ENCODE results near the gene SECISBP2L. TPM values are rescaled to one million over a fixed set of nuclear protein-coding genes. Genes with fewer than 3 reads are reported as not detected.

Gene SECISBP2L
- total RNA-seq, 3 donors from 2014 or later, result 49.2 to 70.6 (median 62.3) TPM

GRCh38 chr15:48984021-48984710, 62.1 kb downstream of the SECISBP2L start:
- DNase-seq (ENCODE audit: low spot score in 2 of 2), result no peak
- Histone ChIP-seq H3K36me3 (no peaks in the 10 kb centered on the region), H3K4me3 (no peak overlapping the region), H3K27ac (peak overlapping the region; percentile 65 to 70), H3K27me3 (no peaks in the 10 kb centered on the region), H3K9me3 (no peaks in the 10 kb centered on the region), H3K4me1 (peaks cover 0 to 8% of the 10 kb centered on the region in 2 donors)
- TF ChIP-seq POLR2AphosphoS5 (IDR thresholded peaks at IDR 0.05), result no peak
- TF ChIP-seq POLR2A (IDR thresholded peaks at IDR 0.05), result no peak
- TF ChIP-seq, protein P1, sequence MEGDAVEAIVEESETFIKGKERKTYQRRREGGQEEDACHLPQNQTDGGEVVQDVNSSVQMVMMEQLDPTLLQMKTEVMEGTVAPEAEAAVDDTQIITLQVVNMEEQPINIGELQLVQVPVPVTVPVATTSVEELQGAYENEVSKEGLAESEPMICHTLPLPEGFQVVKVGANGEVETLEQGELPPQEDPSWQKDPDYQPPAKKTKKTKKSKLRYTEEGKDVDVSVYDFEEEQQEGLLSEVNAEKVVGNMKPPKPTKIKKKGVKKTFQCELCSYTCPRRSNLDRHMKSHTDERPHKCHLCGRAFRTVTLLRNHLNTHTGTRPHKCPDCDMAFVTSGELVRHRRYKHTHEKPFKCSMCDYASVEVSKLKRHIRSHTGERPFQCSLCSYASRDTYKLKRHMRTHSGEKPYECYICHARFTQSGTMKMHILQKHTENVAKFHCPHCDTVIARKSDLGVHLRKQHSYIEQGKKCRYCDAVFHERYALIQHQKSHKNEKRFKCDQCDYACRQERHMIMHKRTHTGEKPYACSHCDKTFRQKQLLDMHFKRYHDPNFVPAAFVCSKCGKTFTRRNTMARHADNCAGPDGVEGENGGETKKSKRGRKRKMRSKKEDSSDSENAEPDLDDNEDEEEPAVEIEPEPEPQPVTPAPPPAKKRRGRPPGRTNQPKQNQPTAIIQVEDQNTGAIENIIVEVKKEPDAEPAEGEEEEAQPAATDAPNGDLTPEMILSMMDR (IDR thresholded peaks at IDR 0.05), result no peak
- intact Hi-C loops (cut with DNase I; ENCODE audit: low total_unique reads), result no loop called here

GRCh38 chr15:48983300-48983699, 62.9 kb downstream of the SECISBP2L start:
- intact Hi-C loops (cut with DNase I; ENCODE audit: low total_unique reads), result no loop called here
- Histone ChIP-seq H3K4me1 (peaks cover 0 to 8% of the 10 kb centered on the region in 2 donors), H3K27ac (peak overlapping the region; percentile 65 to 70), H3K9me3 (no peaks in the 10 kb centered on the region), H3K4me3 (no peak overlapping the region), H3K27me3 (no peaks in the 10 kb centered on the region), H3K36me3 (no peaks in the 10 kb centered on the region)
- no peak for DNase-seq (ENCODE audit: low spot score in 2 of 2)
- TF ChIP-seq, protein P1 (IDR thresholded peaks at IDR 0.05), result no peak
- TF ChIP-seq POLR2AphosphoS5 (IDR thresholded peaks at IDR 0.05), result no peak
- TF ChIP-seq POLR2A (IDR thresholded peaks at IDR 0.05), result no peak

DNA sequence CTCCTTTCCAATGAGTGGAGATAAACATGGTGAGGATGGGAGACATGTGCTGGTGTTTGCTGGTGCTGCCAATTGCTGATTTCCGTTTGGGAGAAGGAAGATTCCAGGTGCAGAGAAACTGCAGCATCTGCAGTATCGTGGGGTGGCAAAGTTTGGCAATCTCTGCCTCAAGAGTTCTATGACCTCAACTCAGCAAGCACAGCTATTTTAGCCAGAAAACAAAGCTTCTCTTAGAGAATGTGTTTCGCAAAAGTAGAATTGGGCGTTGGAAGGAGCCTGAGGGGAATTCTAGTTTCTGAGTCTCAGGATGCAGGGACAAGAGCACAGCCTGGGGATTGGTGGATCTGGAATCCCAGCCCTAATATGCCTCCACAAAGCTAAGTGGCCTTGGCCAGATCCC, 64.3 kb downstream of the SECISBP2L start:
- Histone ChIP-seq H3K36me3 (no peaks in the 10 kb centered on the region), H3K9me3 (no peaks in the 10 kb centered on the region), H3K27ac (peak overlapping the region; percentile 65 to 70), H3K4me1 (peaks cover 0 to 8% of the 10 kb centered on the region in 2 donors), H3K4me3 (no peak overlapping the region), H3K27me3 (no peaks in the 10 kb centered on the region)
- intact Hi-C loops (cut with DNase I; ENCODE audit: low total_unique reads), result no loop called here
- TF ChIP-seq POLR2A (IDR thresholded peaks at IDR 0.05), result no peak
- TF ChIP-seq, protein P1 (IDR thresholded peaks at IDR 0.05), result no peak
- no peak for TF ChIP-seq POLR2AphosphoS5 (IDR thresholded peaks at IDR 0.05)
- peak in 1 of 2 donors; percentile 58 for DNase-seq (ENCODE audit: low spot score in 2 of 2)

DNA sequence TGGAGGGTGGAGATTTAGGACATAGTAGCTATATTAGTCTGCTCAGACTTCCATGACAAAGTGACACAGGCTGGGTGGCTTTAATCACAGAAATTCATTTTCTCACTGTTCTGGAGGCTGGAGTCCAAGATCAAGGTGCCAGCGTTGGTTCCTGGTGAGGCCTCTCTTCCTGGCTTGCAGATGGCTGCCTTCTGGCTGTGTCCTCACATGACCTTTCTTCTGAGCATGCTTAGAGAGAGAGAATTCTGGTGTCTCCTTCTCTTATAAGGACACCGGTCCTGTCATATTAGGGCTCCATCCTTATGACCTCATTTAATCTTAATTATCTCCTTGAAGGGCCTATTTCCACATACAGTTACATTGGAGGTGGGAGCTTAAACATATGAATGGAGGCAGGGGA, 67.6 kb downstream of the SECISBP2L start:
- H3K27me3 ChIP-seq, result no peaks in the 10 kb centered on the region
- TF ChIP-seq, protein P1 (IDR thresholded peaks at IDR 0.05), result no peak
- no peak for TF ChIP-seq POLR2A (IDR thresholded peaks at IDR 0.05)
- no peak for TF ChIP-seq POLR2AphosphoS5 (IDR thresholded peaks at IDR 0.05)
- no peaks in the 10 kb centered on the region for H3K4me1 ChIP-seq
- DNase-seq (ENCODE audit: low spot score in 2 of 2), result no peak
- peak overlapping the region in 1 of 2 donors; percentile 22 for H3K27ac ChIP-seq
- no peak overlapping the region for H3K4me3 ChIP-seq
- H3K9me3 ChIP-seq, result no peaks in the 10 kb centered on the region
- no peaks in the 10 kb centered on the region for H3K36me3 ChIP-seq
- intact Hi-C loops (cut with DNase I; ENCODE audit: low total_unique reads), result no loop called here

GRCh38 chr15:48976444-48977088, 69.7 kb downstream of the SECISBP2L start:
- no peaks in the 10 kb centered on the region for H3K36me3 ChIP-seq
- TF ChIP-seq POLR2AphosphoS5 (IDR thresholded peaks at IDR 0.05), result no peak
- no peak for TF ChIP-seq POLR2A (IDR thresholded peaks at IDR 0.05)
- TF ChIP-seq, protein P1 (IDR thresholded peaks at IDR 0.05), result no peak
- DNase-seq (ENCODE audit: low spot score in 2 of 2), result no peak
- peak overlapping the region; percentile 85 to 92 for H3K27ac ChIP-seq
- intact Hi-C loops (cut with DNase I; ENCODE audit: low total_unique reads), result no loop called here
- no peaks in the 10 kb centered on the region for H3K4me1 ChIP-seq
- no peaks in the 10 kb centered on the region for H3K27me3 ChIP-seq
- no peaks in the 10 kb centered on the region for H3K9me3 ChIP-seq
- peak overlapping the region in 2 of 3 donors; percentile 56 to 75 for H3K4me3 ChIP-seq
